Fibroblast of upper back skin (primary cell): Measurements from ENCODE around the gene TLR1.
"Not testable (repeated sequence)": the region's sequence is repeated elsewhere in the genome, so short reads cannot be mapped to it uniquely, and the experiment has no call there.

Source experiments
- DNase-seq: peaks from one replicate; pipeline ENCODE4 v3.0.0-alpha.2; 2013

Gene TLR1

DNA sequence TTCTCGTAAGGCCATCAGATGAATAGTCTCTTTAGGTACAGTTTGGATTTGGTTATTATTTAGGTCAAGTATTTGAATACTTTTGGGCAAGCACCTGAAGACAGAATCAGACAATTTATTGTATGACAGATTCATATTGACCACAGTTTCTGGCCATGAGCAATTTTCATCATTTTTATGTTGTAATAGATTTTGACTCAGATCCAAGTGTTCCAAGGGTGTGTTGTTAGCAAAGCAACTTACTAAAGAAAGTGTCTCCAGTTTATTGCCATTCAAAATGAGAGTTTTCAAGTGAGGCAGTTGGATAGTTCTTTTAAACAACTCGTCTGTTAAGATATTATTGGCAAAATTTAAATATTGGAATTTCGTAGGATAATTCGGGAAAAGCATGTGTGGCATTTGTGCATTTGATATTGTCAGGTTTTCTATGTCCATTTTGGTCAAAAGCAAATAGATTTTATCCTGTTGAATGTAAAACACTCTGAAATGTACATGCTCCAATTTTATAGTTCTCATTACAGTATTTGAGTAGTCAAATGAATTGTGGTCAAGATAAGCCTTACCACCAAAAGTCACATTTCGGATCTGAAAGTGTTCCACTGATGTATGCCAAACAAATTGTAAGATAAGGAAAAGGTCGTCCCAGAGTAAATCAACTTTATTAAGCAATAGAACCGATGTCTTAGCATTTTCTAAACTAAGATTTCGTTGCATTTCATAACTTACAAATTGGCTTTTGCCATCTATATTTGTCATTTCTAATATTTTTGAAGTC, 30.2 kb downstream of the TLR1 start:
- DNase-seq = peak; percentile 36

DNA sequence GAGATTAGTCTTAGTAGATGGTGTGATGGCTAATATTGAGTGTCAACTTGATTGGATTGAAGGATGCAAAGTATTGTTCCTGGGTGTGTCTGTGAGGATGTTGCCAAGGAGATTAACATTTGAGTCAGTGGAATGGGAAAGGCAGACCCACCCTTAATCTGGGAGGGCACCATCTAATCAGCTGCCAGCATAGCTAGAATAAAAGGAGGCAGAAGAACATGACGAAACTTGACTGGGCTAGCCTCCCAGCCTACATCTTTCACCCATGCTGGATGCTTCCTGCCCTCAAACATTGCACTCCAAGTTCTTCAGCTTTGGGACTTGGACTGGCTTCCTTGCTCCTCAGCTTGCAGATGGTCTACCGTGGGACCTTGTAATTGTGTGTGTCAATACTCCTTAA, 34.3 kb downstream of the TLR1 start:
- not testable (repeated sequence) for DNase-seq

DNA sequence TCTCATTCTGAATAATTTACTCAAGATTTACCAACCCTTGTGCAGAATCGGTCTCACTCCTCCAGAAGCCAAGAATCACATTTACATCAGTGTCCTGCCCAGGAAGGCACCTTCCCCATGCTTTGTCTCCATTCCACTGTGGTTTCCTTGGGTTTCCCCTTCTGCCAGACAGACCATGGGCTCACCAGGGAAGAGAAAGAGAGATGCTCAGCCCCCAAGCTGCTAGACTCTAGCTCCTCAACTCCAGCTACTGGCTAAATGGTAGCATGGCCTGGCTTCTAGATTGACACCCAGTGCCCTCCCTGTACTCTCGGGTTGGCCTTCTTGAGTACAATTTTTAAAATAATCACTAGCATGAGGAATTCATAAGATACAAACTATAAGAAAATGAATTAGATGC, 34.7 kb downstream of the TLR1 start:
- no peak for DNase-seq

DNA sequence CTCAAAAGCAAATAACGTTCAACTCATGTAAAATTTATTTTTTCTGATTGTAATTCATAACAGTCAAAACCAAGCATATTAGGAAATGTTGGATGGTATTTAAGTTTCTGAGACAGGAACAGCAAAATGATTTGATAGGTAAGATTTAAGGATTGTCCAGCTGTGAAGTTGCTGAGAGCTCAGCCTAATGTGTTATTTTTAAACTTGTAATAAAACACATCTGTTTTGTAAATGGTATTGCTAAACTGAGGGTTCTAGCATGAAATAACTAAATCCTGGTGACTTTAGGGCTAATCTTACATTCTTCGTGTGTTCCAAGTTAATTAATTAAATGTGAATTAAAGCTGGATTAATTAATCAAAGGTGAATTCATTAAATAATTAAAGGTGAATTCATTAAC, 35.1 kb downstream of the TLR1 start:
- DNase-seq = no peak

DNA sequence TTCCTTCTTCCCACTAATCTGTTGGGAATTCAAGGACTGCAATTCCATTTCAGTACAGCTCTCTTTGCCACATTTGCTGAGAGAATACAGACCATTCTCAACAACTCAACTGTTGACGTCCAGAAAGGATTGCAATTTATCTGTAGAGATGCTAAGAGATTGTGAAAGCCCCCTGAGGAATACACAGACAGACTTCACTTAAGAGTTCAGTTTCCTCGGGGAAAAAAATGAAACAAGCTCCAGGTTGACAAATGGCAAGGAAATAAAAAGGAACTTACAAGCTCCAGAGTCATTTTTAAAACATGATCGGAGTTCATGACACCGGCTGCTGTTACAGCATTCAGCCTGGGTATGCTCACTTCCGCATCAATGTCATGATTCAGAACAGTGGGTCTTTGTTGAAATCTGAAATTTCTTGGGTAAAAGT, 35.6 kb downstream of the TLR1 start:
- DNase-seq = peak; percentile 64

DNA sequence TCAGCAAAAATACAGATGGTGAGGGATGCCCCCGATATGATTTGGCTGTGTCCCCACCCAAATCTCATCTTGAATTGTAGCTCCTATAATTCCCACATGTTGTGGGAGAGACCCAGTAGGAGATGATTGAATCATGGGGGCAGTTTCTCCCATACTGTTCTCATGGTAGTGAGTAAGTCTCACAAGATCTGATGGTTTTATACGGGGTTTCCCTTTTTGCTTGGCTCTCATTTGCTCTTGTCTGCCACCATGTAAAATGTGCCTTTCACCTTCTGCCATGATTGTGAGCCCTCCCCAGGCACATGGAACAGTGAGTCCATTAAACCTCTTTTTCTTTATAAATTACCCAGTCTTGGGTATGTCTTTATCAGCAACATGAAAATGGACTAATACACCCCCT, 37.7 kb downstream of the TLR1 start:
- not testable (repeated sequence) for DNase-seq

DNA sequence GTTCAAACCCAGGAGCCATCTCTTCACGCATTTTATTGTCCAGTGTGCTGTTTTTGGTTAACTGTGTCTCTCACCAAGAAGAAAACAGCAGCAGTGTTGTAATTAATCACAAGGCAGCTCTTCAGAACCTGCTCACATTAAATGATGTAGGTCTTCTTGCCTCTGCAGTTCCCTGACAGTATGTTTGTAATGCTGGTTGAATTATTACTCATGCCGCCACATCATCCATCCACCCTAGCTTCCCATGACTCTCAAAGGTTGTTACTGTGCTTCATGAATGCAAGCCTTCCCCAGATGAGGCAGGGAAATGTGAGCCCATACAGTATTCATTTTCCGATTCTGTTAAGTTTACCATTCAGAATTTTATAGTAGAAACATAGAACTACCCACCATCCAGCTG, 39.2 kb downstream of the TLR1 start:
- DNase-seq = peak; percentile 52

DNA sequence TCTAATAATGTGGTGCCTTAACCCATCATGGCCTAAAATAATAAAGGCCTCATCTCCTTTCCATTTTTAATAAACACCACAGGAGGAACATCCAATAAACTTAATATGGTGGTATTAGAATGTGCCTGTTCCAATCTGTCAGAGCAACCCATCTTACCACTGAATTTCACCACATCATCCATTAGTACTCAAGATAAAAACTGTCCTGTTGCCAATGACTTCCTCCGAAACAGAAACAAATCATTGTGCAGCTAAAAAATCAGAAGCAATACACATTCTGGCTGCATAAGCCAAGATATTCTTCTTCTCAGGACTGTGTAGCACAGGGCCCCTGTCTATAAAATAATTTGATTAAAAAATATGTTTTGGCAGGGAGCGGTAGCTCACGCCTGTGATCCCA, 40.3 kb downstream of the TLR1 start:
- DNase-seq = no peak

DNA sequence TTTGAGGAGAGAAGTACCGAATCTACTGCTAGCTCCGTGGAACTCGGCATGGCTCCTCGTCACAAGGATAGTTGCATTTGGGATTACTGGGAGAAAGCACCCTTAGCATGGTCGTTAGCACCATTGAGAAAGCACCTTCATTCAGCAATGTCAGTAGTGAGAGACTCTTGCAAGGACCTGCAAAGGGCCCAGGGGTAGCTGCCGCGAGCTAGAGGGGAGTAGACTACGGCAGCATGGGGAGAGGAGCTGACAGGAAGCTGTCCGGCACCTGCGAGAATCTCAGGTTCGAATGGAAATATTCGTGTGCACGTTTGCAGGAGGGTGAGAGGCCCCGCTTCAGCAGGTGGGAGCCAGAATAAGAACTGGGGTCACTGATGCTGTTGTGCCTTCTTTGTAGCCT, 42.0 kb downstream of the TLR1 start:
- no peak for DNase-seq

DNA sequence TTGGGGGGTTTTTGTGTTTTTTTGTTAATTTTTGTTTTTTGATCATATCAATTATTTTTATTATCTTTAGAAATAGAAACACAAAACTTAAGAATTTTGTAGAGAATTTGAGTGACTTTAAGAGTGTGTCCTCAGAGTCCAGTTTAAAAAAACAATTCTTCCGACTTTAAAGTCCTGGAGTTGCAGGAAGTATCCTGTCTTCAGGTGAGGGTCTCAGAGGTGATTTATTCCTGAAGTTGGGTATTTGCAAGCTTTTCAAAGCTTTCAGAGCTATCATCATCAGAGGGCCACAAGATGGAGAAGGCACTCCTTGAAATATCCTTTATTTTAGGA, 44.8 kb downstream of the TLR1 start:
- no peak for DNase-seq

DNA sequence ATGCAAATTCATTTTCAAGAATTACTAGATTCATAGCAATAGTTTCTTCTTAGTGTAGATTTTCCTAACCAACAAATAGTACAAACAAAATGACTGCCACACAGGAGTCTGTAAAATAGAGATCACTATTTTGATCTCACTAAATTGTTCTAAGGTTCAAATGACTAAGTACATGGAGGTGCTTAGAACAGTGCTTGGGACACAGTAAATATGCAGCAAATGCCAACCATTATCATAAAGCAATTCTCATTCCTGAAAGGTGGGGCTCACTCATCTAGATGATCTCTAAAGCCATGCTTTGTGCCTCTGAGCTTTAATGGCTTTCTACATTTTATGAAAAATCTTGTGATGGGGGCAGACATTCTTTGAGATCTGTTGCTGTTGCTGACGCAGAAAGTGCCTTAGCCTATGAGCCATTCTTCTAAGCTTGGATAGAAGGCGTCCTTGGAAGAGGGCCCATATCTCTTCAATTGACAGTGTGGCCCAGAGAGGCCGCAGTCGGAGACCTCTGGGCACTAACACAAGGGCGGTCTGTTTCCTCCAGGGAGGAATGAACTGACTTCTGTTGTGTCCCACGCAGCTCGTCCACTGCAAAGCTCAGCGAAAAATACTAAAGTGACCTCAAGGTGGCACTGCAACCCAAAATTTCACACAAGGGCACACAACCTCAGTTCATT, 45.3 kb downstream of the TLR1 start:
- DNase-seq = peak; percentile 53

DNA sequence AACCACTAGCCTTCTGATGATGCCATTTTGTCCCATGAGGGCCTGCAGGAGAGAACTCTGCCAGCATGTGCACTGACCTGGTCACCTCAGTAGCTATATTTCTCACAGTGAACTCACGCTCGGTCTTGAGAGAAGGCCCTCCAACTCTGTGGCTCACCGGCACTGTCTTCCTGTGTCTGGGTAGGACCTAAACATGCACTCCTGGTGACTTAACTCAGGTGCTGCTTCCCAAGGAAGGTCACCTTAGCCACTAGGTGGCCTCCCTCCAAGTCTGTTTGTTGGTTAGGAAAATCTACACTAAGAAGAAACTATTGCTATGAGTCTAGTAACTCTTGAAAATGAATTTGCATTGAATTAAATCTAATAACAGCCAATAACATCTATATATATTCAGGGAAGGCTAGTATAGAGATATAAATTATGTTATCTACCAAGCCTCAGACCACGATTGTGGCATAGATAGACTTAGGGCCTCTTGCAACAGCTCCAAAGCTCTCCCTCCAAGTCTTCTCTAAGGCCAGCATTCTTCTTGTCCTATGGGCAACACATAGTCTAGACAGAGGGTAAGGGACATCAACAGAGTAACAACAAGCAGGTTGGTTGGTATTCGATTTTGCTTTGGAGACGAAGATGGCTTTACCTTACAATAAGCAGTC, 46.5 kb downstream of the TLR1 start:
- DNase-seq = no peak

DNA sequence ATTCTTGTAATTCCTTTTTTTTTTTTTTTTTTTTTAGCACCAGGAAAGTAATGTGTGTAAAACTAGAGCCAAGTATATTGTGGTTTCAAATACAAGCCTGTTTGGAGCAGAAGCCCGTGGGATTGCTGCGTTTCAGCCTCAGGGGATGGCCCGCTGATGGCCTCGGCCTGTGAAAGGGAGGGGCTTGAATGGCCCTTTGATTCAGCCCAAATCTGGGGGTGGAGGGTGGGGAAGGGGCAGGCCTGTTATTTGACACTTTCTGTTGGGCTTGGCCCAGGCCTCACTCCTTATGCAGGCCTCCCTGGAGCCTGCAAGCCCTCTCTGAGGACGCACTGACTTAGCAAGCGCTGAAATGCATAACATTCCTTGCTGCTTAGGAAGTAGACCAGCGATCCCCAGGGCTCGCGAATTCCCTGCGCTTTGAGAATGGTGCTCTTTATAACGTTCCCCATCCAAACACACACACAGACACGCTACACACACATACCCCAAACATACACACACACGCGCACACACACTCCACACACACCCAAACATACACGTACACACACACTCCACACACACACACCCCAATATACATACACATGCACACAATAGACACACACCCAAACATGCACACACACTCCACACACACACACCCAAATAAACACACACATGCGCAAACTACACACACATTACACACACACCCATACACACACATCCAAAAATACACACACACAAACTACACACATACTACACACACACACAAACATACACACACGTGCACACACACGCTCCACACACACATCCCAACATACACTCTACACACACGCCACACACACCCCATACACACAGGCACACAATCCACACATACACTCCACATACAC, 51.4 kb downstream of the TLR1 start:
- peak; percentile 99 for DNase-seq

DNA sequence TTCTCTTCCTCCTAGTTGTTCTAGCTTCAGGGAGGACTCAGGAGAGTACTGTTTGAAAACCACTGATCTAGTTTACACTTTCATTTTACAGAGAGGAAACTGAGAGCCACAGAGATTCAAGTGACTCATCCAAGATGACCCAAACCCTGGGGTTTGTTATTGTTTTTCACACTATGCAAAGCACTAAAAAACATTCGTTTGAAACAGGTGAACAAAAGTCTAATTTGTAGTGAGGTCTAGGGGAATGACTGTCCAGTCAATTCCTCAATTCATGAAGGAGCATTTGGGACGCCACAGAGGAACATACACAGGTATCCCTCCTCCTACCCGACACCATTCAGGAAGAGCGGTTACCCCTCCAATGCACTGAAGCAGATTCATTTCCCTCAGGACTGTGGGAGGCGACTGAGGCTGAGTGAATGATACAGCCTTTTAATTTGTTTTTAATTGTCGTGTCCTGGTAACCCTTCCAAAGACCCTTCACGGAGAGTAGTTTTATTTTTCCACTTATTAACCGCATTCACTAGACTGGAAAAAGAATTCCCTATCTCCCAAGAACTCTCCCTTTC, 52.1 kb downstream of the TLR1 start:
- peak; percentile 21 for DNase-seq

DNA sequence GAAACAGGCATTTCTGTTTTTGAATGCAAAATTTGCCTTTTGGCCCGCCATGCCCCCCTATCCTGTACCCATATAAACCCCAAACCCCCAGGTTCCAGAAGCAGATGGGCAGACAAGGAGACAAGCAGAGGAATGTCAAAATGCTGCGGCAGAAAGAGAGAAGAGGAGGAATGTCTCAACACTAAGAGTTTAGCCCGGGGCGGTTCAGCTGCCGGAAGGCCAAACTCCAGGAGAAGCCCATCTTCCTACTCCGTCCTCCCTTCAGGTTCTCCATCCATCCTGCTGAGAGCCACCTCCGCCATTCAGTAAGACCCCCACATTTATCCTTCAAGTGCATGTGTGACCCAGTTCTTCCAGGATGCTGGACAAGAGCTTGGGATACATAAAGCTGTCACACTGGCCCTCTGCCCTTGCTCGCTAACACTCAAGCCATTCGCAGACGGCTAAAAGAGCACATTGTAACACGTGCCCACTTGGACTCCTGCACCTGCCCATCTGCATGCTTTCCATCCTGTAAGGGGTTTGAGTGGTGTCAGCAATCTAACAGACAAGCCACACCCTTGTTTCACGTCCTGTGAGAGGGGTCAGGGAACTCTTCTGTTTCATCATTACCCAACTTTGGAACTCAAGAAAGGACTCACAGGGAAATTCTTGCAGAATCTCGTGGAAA, 53.1 kb downstream of the TLR1 start:
- no peak for DNase-seq

DNA sequence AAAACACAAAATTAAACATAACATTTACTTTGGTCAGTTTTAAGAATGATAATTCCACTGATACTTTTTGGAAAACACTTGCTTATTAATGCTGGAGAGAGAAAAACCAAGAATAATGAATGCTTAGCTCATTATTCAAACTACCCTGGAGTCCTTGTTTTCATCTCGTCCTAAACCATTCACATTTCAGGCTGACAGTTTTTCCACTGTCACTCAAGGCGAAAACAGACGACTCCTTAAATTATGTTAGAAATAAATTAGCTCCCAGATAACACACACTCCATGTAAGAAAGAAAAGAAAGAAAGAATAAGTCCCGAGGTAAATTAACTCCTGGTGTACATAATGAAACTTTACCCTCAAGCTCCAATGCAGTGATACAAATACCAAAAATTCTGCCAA, 55.3 kb downstream of the TLR1 start:
- no peak for DNase-seq

DNA sequence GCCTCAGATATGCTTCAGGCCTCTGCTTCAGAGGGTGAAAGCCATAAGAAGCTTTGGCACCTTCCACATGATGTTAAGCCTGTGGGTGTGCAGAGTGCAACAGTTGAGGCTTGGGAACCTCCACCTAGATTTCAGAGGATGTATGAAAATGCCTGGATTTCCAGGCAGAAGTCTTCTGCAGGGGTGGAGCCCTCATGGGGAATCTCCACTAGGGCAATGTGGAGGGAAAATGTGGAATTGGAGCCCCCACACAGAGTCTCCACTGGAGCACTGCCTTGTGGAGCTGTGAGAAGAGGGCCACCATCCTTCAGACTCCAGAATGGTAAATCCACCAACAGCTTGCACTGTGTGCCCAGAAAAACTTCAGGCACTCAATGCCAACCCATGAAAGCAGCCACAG, 57.0 kb downstream of the TLR1 start:
- no peak for DNase-seq
